Pulmonary artery endothelial cell (primary cell): Measurements from ENCODE around the gene RHBDF2. TPM values are rescaled to one million over a fixed set of nuclear protein-coding genes. Genes with fewer than 3 reads are reported as not detected.
A peak's percentile ranks its signal among the peaks of the same experiment; 100 is the strongest.

Source experiments
- DNase-seq: peaks from one replicate; pipeline ENCODE4 v3.0.0-alpha.2; 2011; ENCODE audit warnings: low read depth, low spot score
- total RNA-seq: library from RNA; depleted of rRNA; stranded (reverse); fragments of >200 nt; gene quantifications from 2 replicates; pipeline ENCODE4 v1.2.3, GENCODE V29; 2014

Gene RHBDF2
- total RNA-seq = 14.0 and 20.6 TPM in 2 replicates

GRCh38 chr17:76501018-76501826, at the start of gene RHBDF2:
RHBDF2 (minus strand) TSS chr17:76501423; CDS start chr17:76481524, 19,899 bp downstream.
- no peak for DNase-seq

- no peak for DNase-seq
Measured at GRCh38 chr17:76549539-76549938, 48.3 kb upstream of the RHBDF2 start.

DNA sequence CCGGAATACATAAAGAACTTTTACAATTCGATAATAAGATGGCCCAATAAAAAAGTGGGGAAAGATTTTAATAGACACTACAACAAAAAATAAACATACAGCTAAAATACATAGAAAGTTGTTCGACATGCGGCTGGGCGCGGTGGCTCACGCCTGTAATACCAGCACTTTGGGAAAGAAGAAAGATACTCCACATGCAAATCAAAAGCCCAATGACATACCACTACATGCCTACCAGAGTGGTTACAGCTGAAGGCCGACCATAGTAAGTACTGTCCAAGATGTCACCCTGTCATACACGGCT, 47.9 kb upstream of the RHBDF2 start:
- DNase-seq = no peak

- DNase-seq = no peak
Measured at GRCh38 chr17:76548378-76549214, 47.4 kb upstream of the RHBDF2 start.

- DNase-seq = no peak
Measured at GRCh38 chr17:76547642-76548202, 46.5 kb upstream of the RHBDF2 start.

- DNase-seq = no peak
Measured at GRCh38 chr17:76547183-76547641, 46.0 kb upstream of the RHBDF2 start.

DNA sequence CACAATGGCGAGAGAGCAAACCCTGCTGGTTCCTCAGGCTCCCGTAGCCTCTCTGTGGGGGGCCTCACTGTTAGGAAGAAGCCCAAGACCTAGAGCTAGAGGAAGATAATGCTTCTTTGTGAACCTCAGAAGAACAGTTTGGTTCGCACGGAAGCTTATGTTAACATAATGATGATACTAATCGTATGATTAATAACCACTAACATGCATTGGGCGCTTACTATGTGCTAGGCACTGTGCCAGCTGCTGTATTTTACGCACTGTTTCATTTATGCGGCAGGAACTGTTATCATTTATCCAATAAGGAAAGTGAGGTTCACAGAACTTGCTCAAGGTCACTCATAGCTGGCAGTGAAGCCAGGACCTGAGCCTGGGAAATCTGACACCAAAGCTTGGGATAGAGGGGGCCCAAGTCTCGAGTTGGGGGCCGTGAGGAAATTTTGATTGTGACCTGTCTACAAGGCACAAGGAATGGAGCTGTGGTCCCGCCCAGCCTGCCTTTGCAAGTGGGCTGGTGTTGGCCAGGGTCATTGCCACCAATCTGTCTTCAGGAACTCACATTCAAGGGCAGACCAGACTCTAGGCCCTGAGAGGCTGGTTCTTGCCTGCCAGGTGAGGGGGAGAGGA, 45.4 kb upstream of the RHBDF2 start:
- DNase-seq = no peak

DNA sequence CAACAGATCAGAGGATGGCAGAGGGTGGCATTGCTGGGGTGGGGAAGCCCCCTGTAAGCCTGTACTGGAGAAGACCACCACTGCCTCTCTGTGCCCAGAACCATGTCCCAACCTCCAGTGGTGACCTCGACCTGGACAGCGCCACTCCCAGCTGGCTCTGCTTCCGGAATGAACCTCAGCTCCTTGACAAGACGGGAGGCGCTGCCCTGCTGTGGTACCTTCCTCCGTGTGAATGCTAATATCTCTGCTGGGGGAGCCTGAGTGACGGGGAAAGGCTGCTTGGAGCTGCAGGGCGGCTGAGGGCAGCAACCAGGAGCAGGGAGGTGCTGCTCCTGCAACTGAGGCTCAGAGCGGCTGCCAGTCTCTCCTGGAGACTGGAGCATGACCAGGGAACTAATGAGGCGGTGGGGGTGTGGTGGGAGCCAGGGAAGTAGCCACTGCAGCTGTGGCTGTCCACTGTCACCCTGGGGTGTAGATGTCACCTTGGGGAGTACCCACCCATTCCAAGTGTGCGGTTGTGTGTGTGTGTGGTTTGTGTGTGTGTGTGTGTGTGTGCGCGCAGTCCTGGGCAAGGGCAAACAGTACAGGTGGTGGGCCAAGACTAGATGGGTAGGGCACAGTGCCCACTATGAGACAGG, 44.8 kb upstream of the RHBDF2 start:
- no peak for DNase-seq

GRCh38 chr17:76544546-76545365, 43.5 kb upstream of the RHBDF2 start:
- DNase-seq = no peak

DNA sequence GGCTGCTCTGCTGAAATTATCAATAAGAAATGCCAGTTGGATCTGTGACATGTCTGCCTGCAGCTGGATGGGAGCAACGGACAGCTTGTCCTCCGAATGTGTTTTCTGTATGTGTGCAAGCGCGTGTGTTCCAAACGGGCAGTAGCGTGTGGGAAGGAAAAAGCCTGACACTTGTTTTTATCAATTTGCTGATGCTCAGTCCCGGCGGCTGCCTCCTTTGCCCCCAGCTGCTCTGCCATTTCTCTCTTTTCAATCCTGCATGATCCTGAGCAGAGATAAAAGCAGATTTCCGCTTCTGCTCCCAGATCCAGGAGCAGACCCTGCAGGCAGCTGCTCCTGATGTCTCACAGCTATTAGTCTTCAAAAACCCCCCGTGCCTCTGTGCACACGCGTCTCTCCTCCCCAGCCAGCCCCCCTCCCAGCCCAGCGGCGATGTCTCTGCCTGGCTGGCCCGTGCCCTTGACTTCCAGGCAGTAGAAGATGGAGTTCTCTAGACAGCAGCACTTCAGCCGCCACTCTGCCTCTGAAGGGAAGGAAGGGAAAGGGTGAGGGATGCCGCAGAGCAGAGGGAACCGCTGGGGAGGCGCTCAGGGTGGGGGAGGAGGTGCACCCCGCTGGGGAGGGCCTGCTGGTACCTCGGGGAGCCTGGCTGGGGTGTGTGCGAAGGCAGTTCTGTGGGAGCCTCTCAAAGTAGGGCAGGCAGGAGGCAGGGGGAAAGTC, 42.8 kb upstream of the RHBDF2 start:
- DNase-seq = no peak

GRCh38 chr17:76543482-76543825, 42.2 kb upstream of the RHBDF2 start:
- no peak for DNase-seq

DNA sequence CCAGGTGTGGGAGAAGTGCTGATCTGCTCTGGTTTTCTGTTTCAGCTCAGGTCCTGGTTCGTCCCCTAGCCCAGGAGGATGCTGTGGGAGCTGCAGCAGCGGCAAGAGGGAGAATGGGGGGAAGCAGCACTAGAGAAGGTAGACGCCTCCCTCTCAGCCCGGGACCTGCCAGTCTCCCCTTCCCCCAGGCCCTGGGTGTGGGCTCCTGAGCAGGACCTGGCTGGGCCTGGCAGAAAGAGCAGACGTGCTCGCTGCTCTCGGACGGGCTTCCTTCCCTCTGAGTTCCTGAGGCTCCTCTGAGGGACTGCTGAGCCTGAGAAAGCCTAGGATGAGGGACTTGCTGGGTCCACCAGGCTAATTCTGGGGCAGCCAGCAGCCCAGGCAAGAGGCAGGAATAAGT, 41.8 kb upstream of the RHBDF2 start:
- no peak for DNase-seq

DNA sequence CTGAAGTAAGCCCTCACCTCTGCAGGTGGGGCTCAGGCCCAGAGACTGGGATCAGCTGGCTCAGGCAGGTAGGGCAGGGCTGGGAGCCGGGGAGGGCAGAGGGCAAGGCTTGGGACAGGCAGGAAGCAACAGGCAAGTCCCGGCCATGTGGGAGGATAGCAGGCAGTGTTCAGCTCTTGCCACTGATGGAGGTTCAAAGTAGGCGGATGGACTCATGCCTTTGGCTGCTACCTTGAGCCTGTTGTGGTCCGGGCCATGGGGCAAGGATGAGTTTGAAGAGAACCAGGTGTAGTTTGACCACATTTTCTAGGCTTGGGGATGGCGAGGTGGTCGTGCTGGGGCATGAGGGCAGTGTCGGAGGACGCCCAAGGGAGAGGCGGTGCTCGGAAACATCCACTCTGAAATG, 41.3 kb upstream of the RHBDF2 start:
- DNase-seq = no peak

GRCh38 chr17:76541739-76542454, 40.7 kb upstream of the RHBDF2 start:
- no peak for DNase-seq

DNA sequence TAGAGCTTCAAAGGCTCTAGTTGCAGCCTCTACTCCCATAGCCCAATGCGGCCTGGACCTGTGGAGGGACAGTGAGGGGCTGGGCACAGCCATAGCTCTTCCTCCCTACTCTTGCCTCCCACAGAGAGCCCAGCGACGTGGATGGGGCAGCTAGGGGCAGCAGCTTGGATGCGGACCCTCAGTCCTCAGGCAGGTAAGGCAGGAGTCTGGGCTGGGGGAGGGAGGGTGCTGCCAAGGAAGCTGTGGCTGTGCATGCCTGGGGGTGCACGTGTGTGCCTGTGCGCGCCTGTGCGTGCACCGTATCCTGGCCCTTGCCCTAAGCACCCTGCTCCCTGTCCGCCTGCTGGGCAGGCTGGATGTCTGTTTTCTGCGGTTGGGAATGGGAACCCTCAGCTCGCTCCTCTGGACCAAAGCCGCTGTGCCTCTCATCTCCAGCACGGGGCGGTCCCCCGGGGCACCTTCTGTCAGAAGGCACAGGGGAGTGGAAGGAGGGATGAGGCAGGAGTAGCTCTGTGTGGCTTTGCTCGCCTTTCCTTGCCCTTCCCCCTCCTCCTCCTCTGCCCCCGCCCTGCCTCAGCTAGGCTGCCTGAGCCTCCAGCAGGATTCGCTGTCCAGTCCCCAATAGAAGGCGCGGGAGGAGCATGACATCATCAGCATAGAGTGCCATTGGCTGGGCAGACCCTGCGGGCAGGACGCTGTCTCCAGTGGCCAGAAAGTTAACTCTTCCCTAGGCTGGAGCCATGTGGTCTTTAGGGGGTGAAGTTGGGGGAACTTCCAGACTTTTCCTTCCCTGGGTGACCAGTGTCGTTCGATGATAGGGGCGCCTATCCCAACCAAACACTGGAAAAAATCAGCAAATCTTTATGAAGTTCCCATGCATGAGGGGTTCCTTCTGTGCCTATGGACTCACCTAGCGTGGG, 39.4 kb upstream of the RHBDF2 start:
- peak; percentile 74 for DNase-seq

DNA sequence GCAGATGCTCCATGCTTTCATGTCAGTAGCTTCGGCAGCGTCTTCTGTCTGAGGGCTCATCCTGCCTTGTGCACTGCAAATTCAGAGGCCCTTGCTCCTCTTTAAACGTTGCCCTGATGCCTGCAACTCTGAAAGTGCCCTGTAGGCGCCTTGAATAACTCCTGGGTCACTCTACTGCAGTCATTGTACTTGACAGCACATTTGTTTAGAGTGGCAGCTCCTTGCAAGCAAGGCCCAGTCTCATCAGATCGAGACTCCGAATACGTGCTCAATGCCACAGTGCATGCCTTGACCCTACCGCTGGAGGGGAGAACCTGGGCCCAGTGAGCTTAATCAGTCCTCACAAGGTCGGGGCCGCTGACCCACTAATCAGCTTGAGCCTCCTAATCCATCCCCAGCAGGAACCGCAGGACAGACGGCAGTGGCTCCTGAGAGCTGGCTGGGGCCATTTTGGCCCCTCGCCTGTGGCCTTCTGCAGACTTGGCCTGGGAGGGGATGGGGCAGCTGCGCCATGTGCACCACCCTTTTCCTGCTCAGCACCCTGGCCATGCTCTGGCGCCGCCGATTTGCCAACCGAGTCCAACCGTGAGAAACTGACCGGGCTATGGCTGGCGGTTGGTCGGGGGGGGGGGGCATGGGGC, 38.5 kb upstream of the RHBDF2 start, which contains the start of gene PRCD:
TSS of gene PRCD (plus strand) at position 414 of the 641 bp plus-strand sequence. CDS start at position 512, 98 bp downstream.
- DNase-seq = no peak

DNA sequence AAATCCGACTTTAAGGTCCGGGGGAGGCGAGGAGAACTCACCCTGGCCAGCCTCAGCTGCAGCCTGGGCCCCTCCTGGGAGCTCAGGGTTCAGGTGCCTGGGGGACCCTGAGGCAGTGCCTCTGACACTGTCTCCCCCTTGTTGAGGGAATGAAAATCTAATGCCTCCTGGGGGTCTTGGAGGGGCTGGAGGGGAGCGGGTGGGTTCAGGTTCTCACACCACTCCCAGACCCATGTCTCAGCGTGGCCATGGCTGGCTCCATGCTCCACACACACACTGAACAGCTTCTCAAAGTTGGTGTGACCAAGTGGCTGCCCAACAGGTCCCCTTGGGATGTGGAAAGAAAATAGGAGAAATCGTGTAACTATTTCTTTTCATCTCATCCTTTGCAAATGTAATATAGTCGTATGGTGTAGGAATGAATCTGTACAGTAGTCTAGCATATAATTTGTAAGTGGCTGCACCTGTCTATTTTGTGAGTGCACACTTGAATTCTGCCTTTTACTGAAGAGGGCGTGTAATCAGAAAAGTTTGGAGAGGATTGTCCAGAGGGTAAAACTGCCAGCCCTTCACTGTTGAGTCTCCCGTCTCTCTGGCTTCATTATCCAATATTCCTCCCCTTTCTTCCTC, 37.8 kb upstream of the RHBDF2 start:
- DNase-seq = no peak
